CD14-positive monocyte (primary cell): Measurements from ENCODE around the gene SUMO3. TPM values are rescaled to one million over a fixed set of nuclear protein-coding genes. Genes with fewer than 3 reads are reported as not detected.

Source experiments
- DNase-seq, 3 donors: peaks; one replicate each; pipeline ENCODE4 v3.0.0-alpha.2; 2011 to 2022
- H2AFZ ChIP-seq: 2 replicates; pipeline ENCODE4 v1.6.0; 2012; ENCODE audit warnings: mild to moderate bottlenecking, low read depth, low read length, inconsistent platforms; ENCODE audit not compliant: insufficient read depth, poor library complexity, severe bottlenecking
- H3K27ac ChIP-seq, 2 donors: 1 replicate in 1 of 2; 2 replicates in 1 of 2; pipeline ENCODE4 v1.5.1; 2012 to 2013; ENCODE audit warnings: low read length in 2 of 2, control low read depth in 1 of 2, inconsistent platforms in 1 of 2, low read depth in 1 of 2, mild to moderate bottlenecking in 1 of 2
- H3K27me3 ChIP-seq, 2 donors: one replicate each; pipeline versions ENCODE4 v1.6.0 to v1.6.1; 2011 to 2013; ENCODE audit warnings: low read length in 2 of 2; ENCODE audit not compliant: control insufficient read depth in 2 of 2, insufficient read depth in 2 of 2
- H3K36me3 ChIP-seq, 2 donors: replicated peaks in 1 of 2; 1 replicate in 1 of 2; 2 replicates in 1 of 2; pipeline versions ENCODE4 v1.5.1 to v1.6.1; 2012 to 2013; ENCODE audit warnings: low read length in 2 of 2, control low read depth in 1 of 2, inconsistent platforms in 1 of 2, mild to moderate bottlenecking in 1 of 2; ENCODE audit not compliant: insufficient read depth in 2 of 2, control insufficient read depth in 1 of 2
- H3K4me1 ChIP-seq, 2 donors: 1 replicate in 1 of 2; 2 replicates in 1 of 2; pipeline versions ENCODE4 v1.5.1 to v1.6.1; 2012 to 2013; ENCODE audit warnings: low read length in 2 of 2, control low read depth in 1 of 2, inconsistent platforms in 1 of 2, mild to moderate bottlenecking in 1 of 2, moderate library complexity in 1 of 2; ENCODE audit not compliant: insufficient read depth in 2 of 2, control insufficient read depth in 1 of 2
- H3K4me2 ChIP-seq: replicated peaks from 2 replicates; pipeline ENCODE3; 2012; ENCODE audit warnings: low read length, moderate library complexity, mild to moderate bottlenecking; ENCODE audit not compliant: poor library complexity, severe bottlenecking; ENCODE audit errors: extremely low read depth
- H3K4me3 ChIP-seq, 3 experiments: fragments of 200-600 bp in 1 of 3; sonication (generic) in 1 of 3; replicated peaks in 1 of 3; 1 replicate in 2 of 3; 2 replicates in 1 of 3; pipeline ENCODE4 v1.5.1; 2011 to 2013; ENCODE audit warnings: low read length in 3 of 3, mild to moderate bottlenecking in 3 of 3, control low read depth in 2 of 3, low read depth in 2 of 3, inconsistent platforms in 1 of 3, moderate library complexity in 1 of 3
- H3K79me2 ChIP-seq: 2 replicates; pipeline ENCODE4 v1.6.0; 2012; ENCODE audit warnings: mild to moderate bottlenecking, control low read depth, inconsistent platforms, low read length, moderate library complexity; ENCODE audit not compliant: insufficient read depth
- H3K9ac ChIP-seq: 2 replicates; pipeline ENCODE4 v1.6.0; 2017; ENCODE audit warnings: low read length, mild to moderate bottlenecking; ENCODE audit not compliant: insufficient read depth, poor library complexity, severe bottlenecking
- H3K9me3 ChIP-seq, 2 donors: replicated peaks in 1 of 2; 1 replicate in 1 of 2; 2 replicates in 1 of 2; pipeline versions ENCODE4 v1.5.1 to v1.6.1; 2012 to 2013; ENCODE audit warnings: low read length in 2 of 2, control low read depth in 1 of 2; ENCODE audit not compliant: control insufficient read depth in 1 of 2, insufficient read depth in 1 of 2
- H4K20me1 ChIP-seq: 2 replicates; pipeline ENCODE4 v1.6.0; 2012; ENCODE audit warnings: mild to moderate bottlenecking, low read length, control low read depth, moderate library complexity; ENCODE audit not compliant: insufficient read depth
- H3K27ac Mint-ChIP-seq, 7 donors: one replicate each; pipeline ENCODE4 v1.8.0; 2020; ENCODE audit warnings: mild to moderate bottlenecking in 7 of 7, mixed read lengths in 7 of 7, moderate library complexity in 6 of 7, inconsistent platforms in 2 of 7
- H3K27me3 Mint-ChIP-seq, 3 donors: one replicate each; pipeline ENCODE4 v1.8.0; 2021 to 2022; ENCODE audit warnings: low read depth in 3 of 3, mild to moderate bottlenecking in 3 of 3, mixed read lengths in 3 of 3, moderate library complexity in 3 of 3, inconsistent platforms in 1 of 3
- H3K36me3 Mint-ChIP-seq, 2 donors: one replicate each; pipeline ENCODE4 v1.8.0; 2020; ENCODE audit warnings: mixed read lengths in 2 of 2, inconsistent platforms in 1 of 2, mild to moderate bottlenecking in 1 of 2
- H3K4me1 Mint-ChIP-seq: one replicate; pipeline ENCODE4 v1.8.0; 2020; ENCODE audit warnings: mild to moderate bottlenecking, mixed read lengths
- H3K4me3 Mint-ChIP-seq, 2 donors: one replicate each; pipeline ENCODE4 v1.8.0; 2020; ENCODE audit warnings: mild to moderate bottlenecking in 2 of 2, mixed read lengths in 2 of 2, moderate library complexity in 1 of 2
- H3K9me3 Mint-ChIP-seq, 7 donors: one replicate each; pipeline ENCODE4 v1.8.0; 2020 to 2022; ENCODE audit warnings: mixed read lengths in 7 of 7, mild to moderate bottlenecking in 6 of 7, moderate library complexity in 6 of 7, inconsistent platforms in 2 of 7
- CTCF ChIP-seq: fragments of 200-600 bp; IDR thresholded peaks from one replicate; pipeline ENCODE4 v1.8.0; 2022; ENCODE audit warnings: antibody characterized with exemption, mild to moderate bottlenecking
- WGBS: methylation state at CpG from one replicate; pipeline ENCODE4 v1.1.5; 2013; ENCODE audit warnings: missing lambda C conversion rate; ENCODE audit not compliant: insufficient coverage; 5-methylcytosine and 5-hydroxymethylcytosine counted together
- intact Hi-C, 2 donors: fragments of 100-400 bp; cut with micrococcal nuclease; formaldehyde crosslinking; loops; one replicate each; pipeline versions ENCODE4 v1.15.0 to v1.15.1; 2023
- polyA plus RNA-seq, 3 donors: library from polyadenylated mRNA; depleted of rRNA in 1 of 3; unstranded in 2 of 3; stranded (reverse) in 1 of 3; fragments of 300-500 nt in 2 of 3; fragments of >200 nt in 1 of 3; fragmentation: Illumina TruSeq in 2 of 3; gene quantifications; 1 replicate in 2 of 3; 2 replicates in 1 of 3; pipeline ENCODE4 v1.2.3, GENCODE V29; 2012 to 2021

The SUMO3 gene
- polyA plus RNA-seq, 3 donors: 70.9 to 112 (median 109) TPM

- H3K4me3 ChIP-seq: no peak overlapping the region
- Mint-ChIP-seq H3K27ac (peak overlapping the region in 4 of 7 donors; percentile 33 to 79 (median 58)), H3K36me3 (peaks cover 92 to 99% of the 10 kb centered on the region in 2 donors), H3K4me3 (peak overlapping the region in 1 of 2 donors; percentile 4), H3K27me3 (no peaks in the 10 kb centered on the region), H3K9me3 (peaks cover 0 to 1% (median 0%) of the 10 kb centered on the region in 7 donors), H3K4me1 (peaks cover 44% of the 10 kb centered on the region)
- peaks cover 84% of the 10 kb centered on the region for H3K79me2 ChIP-seq
- H3K27ac ChIP-seq: no peak overlapping the region
- DNase-seq: no peak
- no peak for TF ChIP-seq CTCF
- no peaks in the 10 kb centered on the region for H3K27me3 ChIP-seq
- H3K4me1 ChIP-seq: peaks cover 23 to 26% of the 10 kb centered on the region in 2 donors
- H4K20me1 ChIP-seq: peaks cover 100% of the 10 kb centered on the region
- H3K9ac ChIP-seq: no peak overlapping the region
- H3K36me3 ChIP-seq: peaks cover 92 to 100% of the 10 kb centered on the region in 2 donors
- intact Hi-C loops: no loop called here
- no peak overlapping the region for H2AFZ ChIP-seq
- no CpG with 5 or more reads among the region's 14 CpGs for WGBS
- no peaks in the 10 kb centered on the region for H3K9me3 ChIP-seq
- no peak overlapping the region for H3K4me2 ChIP-seq
Observed at GRCh38 chr21:44854391-44854663, 36.5 kb upstream of the SUMO3 start.

- Mint-ChIP-seq H3K36me3 (peaks cover 91 to 98% of the 10 kb centered on the region in 2 donors), H3K4me1 (peaks cover 45% of the 10 kb centered on the region), H3K27me3 (no peaks in the 10 kb centered on the region), H3K9me3 (peaks cover 0 to 1% (median 0%) of the 10 kb centered on the region in 7 donors), H3K4me3 (no peak overlapping the region), H3K27ac (peak overlapping the region in 2 of 7 donors; percentile 74 to 79)
- DNase-seq: no peak
- peaks cover 79% of the 10 kb centered on the region for H3K79me2 ChIP-seq
- no peaks in the 10 kb centered on the region for H3K9me3 ChIP-seq
- peaks cover 100% of the 10 kb centered on the region for H4K20me1 ChIP-seq
- WGBS: 95% methylated on average over 30 of the region's 34 CpGs
- no peaks in the 10 kb centered on the region for H3K27me3 ChIP-seq
- no peak overlapping the region for H3K27ac ChIP-seq
- H3K36me3 ChIP-seq: peaks cover 92 to 100% of the 10 kb centered on the region in 2 donors
- H2AFZ ChIP-seq: no peak overlapping the region
- H3K4me3 ChIP-seq: no peak overlapping the region
- intact Hi-C loops: no loop called here
- H3K9ac ChIP-seq: no peak overlapping the region
- H3K4me1 ChIP-seq: peaks cover 28 to 29% of the 10 kb centered on the region in 2 donors
- no peak overlapping the region for H3K4me2 ChIP-seq
- no peak for TF ChIP-seq CTCF
Observed at GRCh38 chr21:44853601-44854390, 35.9 kb upstream of the SUMO3 start.
